Measurements from ENCODE around the gene PCAT7.

PCAT7 gene

GRCh38 chr9:94525396-94526035 is 29.4 kb upstream of the PCAT7 start:
- no peak for TF ChIP-seq CTCF (IDR thresholded peaks at IDR 0.05; ENCODE audit: low read depth, low read length)

GRCh38 chr9:94526271-94526670 is 28.6 kb upstream of the PCAT7 start:
- no peak for TF ChIP-seq CTCF (IDR thresholded peaks at IDR 0.05; ENCODE audit: low read depth, low read length)
- DNase-seq (ENCODE audit: extremely low read depth, low read depth) = no peak

More at GRCh38 chr9:94525396-94526035, 29.4 kb upstream of the PCAT7 start:
- DNase-seq (ENCODE audit: extremely low read depth, low read depth) = no peak

- TF ChIP-seq CTCF (IDR thresholded peaks at IDR 0.05; ENCODE audit: low read depth, low read length) = no peak
- DNase-seq (ENCODE audit: extremely low read depth, low read depth) = no peak
Measured at GRCh38 chr9:94526951-94527350, 27.9 kb upstream of the PCAT7 start.

GRCh38 chr9:94528886-94529285 is 26.0 kb upstream of the PCAT7 start:
- no peak for TF ChIP-seq CTCF (IDR thresholded peaks at IDR 0.05; ENCODE audit: low read depth, low read length)
- DNase-seq (ENCODE audit: extremely low read depth, low read depth) = no peak

- TF ChIP-seq CTCF (IDR thresholded peaks at IDR 0.05; ENCODE audit: low read depth, low read length) = no peak
- no peak for DNase-seq (ENCODE audit: extremely low read depth, low read depth)
Measured at GRCh38 chr9:94533155-94533554, 21.7 kb upstream of the PCAT7 start.

GRCh38 chr9:94533601-94534000 is 21.3 kb upstream of the PCAT7 start:
- no peak for TF ChIP-seq CTCF (IDR thresholded peaks at IDR 0.05; ENCODE audit: low read depth, low read length)

GRCh38 chr9:94534901-94535300 is 20.0 kb upstream of the PCAT7 start:
- TF ChIP-seq CTCF (IDR thresholded peaks at IDR 0.05; ENCODE audit: low read depth, low read length) = no peak
- DNase-seq (ENCODE audit: extremely low read depth, low read depth) = no peak

More at GRCh38 chr9:94533601-94534000, 21.3 kb upstream of the PCAT7 start:
- DNase-seq (ENCODE audit: extremely low read depth, low read depth) = no peak

Data from AG09319 (cell line).